HepG2 (cell line): ENCODE results near the gene LAMP1. TPM values are rescaled to one million over a fixed set of nuclear protein-coding genes. Genes with fewer than 3 reads are reported as not detected.
A peak's percentile ranks its signal among the peaks of the same experiment; 100 is the strongest.

Experiments used
- ATF7-NPFF ChIP-seq: sonication (generic); formaldehyde crosslinking; IDR thresholded peaks from 2 replicates; pipeline ENCODE4 v1.8.1; 2023; ENCODE audit warnings: mild to moderate bottlenecking, low read depth, missing genetic modification reagents, moderate library complexity
- ATRX ChIP-seq: sonication (generic); formaldehyde crosslinking; IDR thresholded peaks from 2 replicates; pipeline ENCODE4 v1.4.0; 2020; ENCODE audit warnings: missing genetic modification reagents, borderline replicate concordance
- BCL6 ChIP-seq: IDR thresholded peaks from 2 replicates; pipeline ENCODE4 v1.6.1; 2016; ENCODE audit warnings: missing genetic modification reagents, missing compliant biosample characterization
- EP300 ChIP-seq, 3 experiments: sonication (generic) in 1 of 3; formaldehyde crosslinking in 1 of 3; IDR thresholded peaks; 2 replicates each; pipeline versions ENCODE4 v1.5.1 to v1.6.1; 2011 to 2020; ENCODE audit warnings: low read depth in 2 of 3, low read length in 2 of 3, borderline replicate concordance in 1 of 3, improper control_type of control experiment in 1 of 3, mild to moderate bottlenecking in 1 of 3, missing genetic modification reagents in 1 of 3, moderate library complexity in 1 of 3
- MAZ ChIP-seq, 2 experiments: sonication (generic) in 1 of 2; formaldehyde crosslinking in 1 of 2; IDR thresholded peaks; 2 replicates each; pipeline versions ENCODE4 v1.5.0 to v1.6.1; 2012 to 2020; ENCODE audit warnings: low read depth in 2 of 2, mild to moderate bottlenecking in 2 of 2, borderline replicate concordance in 1 of 2, improper control_type of control experiment in 1 of 2, low read length in 1 of 2, missing genetic modification reagents in 1 of 2, moderate library complexity in 1 of 2
- PITX1 ChIP-seq: sonication (generic); formaldehyde crosslinking; IDR thresholded peaks from 2 replicates; pipeline ENCODE4 v1.5.1; 2020; ENCODE audit warnings: mild to moderate bottlenecking, missing genetic modification reagents
- SRSF9 ChIP-seq: fragments of 200-400 bp; formaldehyde crosslinking; IDR thresholded peaks from 2 replicates; pipeline ENCODE4 v1.6.1; 2018; ENCODE audit warnings: borderline replicate concordance, mild to moderate bottlenecking, low read depth, low read length; ENCODE audit not compliant: insufficient read depth, poor library complexity, severe bottlenecking
- TRIM24 ChIP-seq: sonication (generic); formaldehyde crosslinking; IDR thresholded peaks from 2 replicates; pipeline ENCODE4 v1.8.0; 2022; ENCODE audit warnings: mild to moderate bottlenecking, missing genetic modification reagents
- YEATS4 ChIP-seq: sonication (generic); formaldehyde crosslinking; IDR thresholded peaks from 2 replicates; pipeline ENCODE4 v1.4.0; 2020; ENCODE audit warnings: missing genetic modification reagents, borderline replicate concordance
- ZNF331 ChIP-seq: sonication (generic); formaldehyde crosslinking; IDR thresholded peaks from 2 replicates; pipeline ENCODE4 v1.4.0; 2020; ENCODE audit warnings: missing genetic modification reagents
- ZNF33B ChIP-seq: sonication (generic); formaldehyde crosslinking; IDR thresholded peaks from 2 replicates; pipeline ENCODE4 v1.5.1; 2020; ENCODE audit warnings: mild to moderate bottlenecking, missing genetic modification reagents
- ZNF512 ChIP-seq: sonication (generic); formaldehyde crosslinking; IDR thresholded peaks from 2 replicates; pipeline ENCODE4 v1.4.0; 2020; ENCODE audit warnings: mild to moderate bottlenecking, missing genetic modification reagents
- ZNF530 ChIP-seq: sonication (generic); formaldehyde crosslinking; IDR thresholded peaks from 2 replicates; pipeline ENCODE4 v1.5.0; 2020; ENCODE audit warnings: low read depth, mild to moderate bottlenecking, missing genetic modification reagents
- ZNF616 ChIP-seq: sonication (generic); formaldehyde crosslinking; IDR thresholded peaks from 2 replicates; pipeline ENCODE4 v1.5.0; 2020; ENCODE audit warnings: low read depth, mild to moderate bottlenecking, missing genetic modification reagents
- polyA plus RNA-seq, 8 experiments: library from polyadenylated mRNA; depleted of rRNA in 3 of 8; stranded (reverse) in 7 of 8; unstranded in 1 of 8; fragments of >200 nt; fragmentation: Illumina TruSeq in 4 of 8; extraction: Trizol in 4 of 8; gene quantifications; 2 replicates each; pipeline versions ENCODE4 v1.2.1 to v1.2.3, GENCODE V29; 2011 to 2016; ENCODE audit warnings: low read depth in 4 of 8, missing spikeins in 1 of 8, mixed read lengths in 1 of 8; ENCODE audit not compliant: insufficient read depth in 1 of 8
- total RNA-seq, 5 experiments: library from RNA; depleted of rRNA; stranded (reverse); fragments of >200 nt; fragmentation: Illumina TruSeq; extraction: Trizol; gene quantifications; 2 replicates each; pipeline ENCODE4 v1.2.3, GENCODE V29; 2016; ENCODE audit warnings: low read depth in 1 of 5
- TF ChIP-seq, protein P1 (sequence below): sonication (generic); formaldehyde crosslinking; IDR thresholded peaks from 2 replicates; pipeline ENCODE4 v1.9.0; 2022; ENCODE audit warnings: low read depth, missing genetic modification reagents
- TF ChIP-seq, protein P2 (sequence below): IDR thresholded peaks from 2 replicates; pipeline ENCODE4 v1.6.1; 2012; ENCODE audit warnings: low read depth, low read length, improper control_type of control experiment
- TF ChIP-seq, protein P3 (sequence below): sonication (generic); formaldehyde crosslinking; conservative IDR thresholded peaks from 2 replicates; pipeline ENCODE4 v1.5.0; 2020; ENCODE audit warnings: missing genetic modification reagents
- TF ChIP-seq, protein P4 (sequence below): sonication (generic); formaldehyde crosslinking; conservative IDR thresholded peaks from 2 replicates; pipeline ENCODE4 v1.4.0; 2020; ENCODE audit warnings: missing genetic modification reagents

The LAMP1 gene
- total and polyA plus RNA-seq, 2 of the 13 experiments (the other 11 are each of a cell fraction or from before 2014, with no cell fraction given) = 103 to 112 TPM

GRCh38 chr13:113296823-113297369 lies at the start of gene LAMP1 (continued):
- TF ChIP-seq ZNF512 (CRISPR knock-in tag) = peak; percentile 100
- TF ChIP-seq PITX1 (CRISPR knock-in tag) = peak; percentile 70; the same call in 1 of the 2 replicates
- TF ChIP-seq ATF7-NPFF (CRISPR knock-in tag) = peak; percentile 98
- TF ChIP-seq, protein P1, sequence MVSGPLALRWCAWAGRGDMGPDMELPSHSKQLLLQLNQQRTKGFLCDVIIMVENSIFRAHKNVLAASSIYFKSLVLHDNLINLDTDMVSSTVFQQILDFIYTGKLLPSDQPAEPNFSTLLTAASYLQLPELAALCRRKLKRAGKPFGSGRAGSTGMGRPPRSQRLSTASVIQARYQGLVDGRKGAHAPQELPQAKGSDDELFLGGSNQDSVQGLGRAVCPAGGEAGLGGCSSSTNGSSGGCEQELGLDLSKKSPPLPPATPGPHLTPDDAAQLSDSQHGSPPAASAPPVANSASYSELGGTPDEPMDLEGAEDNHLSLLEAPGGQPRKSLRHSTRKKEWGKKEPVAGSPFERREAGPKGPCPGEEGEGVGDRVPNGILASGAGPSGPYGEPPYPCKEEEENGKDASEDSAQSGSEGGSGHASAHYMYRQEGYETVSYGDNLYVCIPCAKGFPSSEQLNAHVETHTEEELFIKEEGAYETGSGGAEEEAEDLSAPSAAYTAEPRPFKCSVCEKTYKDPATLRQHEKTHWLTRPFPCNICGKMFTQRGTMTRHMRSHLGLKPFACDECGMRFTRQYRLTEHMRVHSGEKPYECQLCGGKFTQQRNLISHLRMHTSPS = no peak; the same call in 1 of the 2 replicates
- no peak for TF ChIP-seq SRSF9
- TF ChIP-seq TRIM24 = peak; percentile 79; the same call in 1 of the 2 replicates
- TF ChIP-seq, protein P2, sequence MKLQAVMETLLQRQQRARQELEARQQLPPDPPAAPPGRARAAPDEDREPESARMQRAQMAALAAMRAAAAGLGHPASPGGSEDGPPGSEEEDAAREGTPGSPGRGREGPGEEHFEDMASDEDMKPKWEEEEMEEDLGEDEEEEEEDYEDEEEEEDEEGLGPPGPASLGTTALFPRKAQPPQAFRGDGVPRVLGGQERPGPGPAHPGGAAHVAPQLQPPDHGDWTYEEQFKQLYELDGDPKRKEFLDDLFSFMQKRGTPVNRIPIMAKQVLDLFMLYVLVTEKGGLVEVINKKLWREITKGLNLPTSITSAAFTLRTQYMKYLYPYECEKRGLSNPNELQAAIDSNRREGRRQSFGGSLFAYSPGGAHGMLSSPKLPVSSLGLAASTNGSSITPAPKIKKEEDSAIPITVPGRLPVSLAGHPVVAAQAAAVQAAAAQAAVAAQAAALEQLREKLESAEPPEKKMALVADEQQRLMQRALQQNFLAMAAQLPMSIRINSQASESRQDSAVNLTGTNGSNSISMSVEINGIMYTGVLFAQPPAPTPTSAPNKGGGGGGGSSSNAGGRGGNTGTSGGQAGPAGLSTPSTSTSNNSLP = no peak
- peak; percentile 80 for TF ChIP-seq BCL6 (CRISPR knock-in tag)
- TF ChIP-seq ZNF33B (CRISPR knock-in tag) = peak; percentile 96; the same call in 1 of the 2 replicates
- TF ChIP-seq MAZ (IDR thresholded peaks at IDR 0.05; ENCODE audit: borderline replicate concordance, low read depth, low read length) = peak; percentile 67
- TF ChIP-seq MAZ (CRISPR knock-in tag; IDR thresholded peaks at IDR 0.05; ENCODE audit: low read depth) = peak; percentile 93
- no peak for TF ChIP-seq ATRX (CRISPR knock-in tag)
- TF ChIP-seq ZNF530 (CRISPR knock-in tag) = no peak
- TF ChIP-seq EP300 (IDR thresholded peaks at IDR 0.05; ENCODE audit: low read depth in 2 of 2, low read length in 2 of 2) = peak; percentile 78; a peak in 3 of 4 replicates
- peak; percentile 89 for TF ChIP-seq EP300 (CRISPR knock-in tag; IDR thresholded peaks at IDR 0.05; ENCODE audit: borderline replicate concordance)
- TF ChIP-seq ZNF331 (CRISPR knock-in tag) = peak; percentile 96
- TF ChIP-seq, protein P3, sequence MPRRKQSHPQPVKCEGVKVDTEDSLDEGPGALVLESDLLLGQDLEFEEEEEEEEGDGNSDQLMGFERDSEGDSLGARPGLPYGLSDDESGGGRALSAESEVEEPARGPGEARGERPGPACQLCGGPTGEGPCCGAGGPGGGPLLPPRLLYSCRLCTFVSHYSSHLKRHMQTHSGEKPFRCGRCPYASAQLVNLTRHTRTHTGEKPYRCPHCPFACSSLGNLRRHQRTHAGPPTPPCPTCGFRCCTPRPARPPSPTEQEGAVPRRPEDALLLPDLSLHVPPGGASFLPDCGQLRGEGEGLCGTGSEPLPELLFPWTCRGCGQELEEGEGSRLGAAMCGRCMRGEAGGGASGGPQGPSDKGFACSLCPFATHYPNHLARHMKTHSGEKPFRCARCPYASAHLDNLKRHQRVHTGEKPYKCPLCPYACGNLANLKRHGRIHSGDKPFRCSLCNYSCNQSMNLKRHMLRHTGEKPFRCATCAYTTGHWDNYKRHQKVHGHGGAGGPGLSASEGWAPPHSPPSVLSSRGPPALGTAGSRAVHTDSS (CRISPR knock-in tag) = no peak; the same call in 1 of the 2 replicates
- TF ChIP-seq, protein P4, sequence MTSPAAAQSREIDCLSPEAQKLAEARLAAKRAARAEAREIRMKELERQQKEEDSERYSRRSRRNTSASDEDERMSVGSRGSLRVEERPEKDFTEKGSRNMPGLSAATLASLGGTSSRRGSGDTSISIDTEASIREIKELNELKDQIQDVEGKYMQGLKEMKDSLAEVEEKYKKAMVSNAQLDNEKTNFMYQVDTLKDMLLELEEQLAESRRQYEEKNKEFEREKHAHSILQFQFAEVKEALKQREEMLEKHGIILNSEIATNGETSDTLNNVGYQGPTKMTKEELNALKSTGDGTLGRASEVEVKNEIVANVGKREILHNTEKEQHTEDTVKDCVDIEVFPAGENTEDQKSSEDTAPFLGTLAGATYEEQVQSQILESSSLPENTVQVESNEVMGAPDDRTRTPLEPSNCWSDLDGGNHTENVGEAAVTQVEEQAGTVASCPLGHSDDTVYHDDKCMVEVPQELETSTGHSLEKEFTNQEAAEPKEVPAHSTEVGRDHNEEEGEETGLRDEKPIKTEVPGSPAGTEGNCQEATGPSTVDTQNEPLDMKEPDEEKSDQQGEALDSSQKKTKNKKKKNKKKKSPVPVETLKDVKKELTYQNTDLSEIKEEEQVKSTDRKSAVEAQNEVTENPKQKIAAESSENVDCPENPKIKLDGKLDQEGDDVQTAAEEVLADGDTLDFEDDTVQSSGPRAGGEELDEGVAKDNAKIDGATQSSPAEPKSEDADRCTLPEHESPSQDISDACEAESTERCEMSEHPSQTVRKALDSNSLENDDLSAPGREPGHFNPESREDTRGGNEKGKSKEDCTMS = no peak
- peak; percentile 92 for TF ChIP-seq ZNF616 (CRISPR knock-in tag)
- peak; percentile 92 for TF ChIP-seq YEATS4 (CRISPR knock-in tag)
